SU-DHL-6 (cell line): Measurements from ENCODE around the gene ADAMTS18.

Experiments
- EZH2phosphoT487 ChIP-seq: fragments of 200-600 bp; sonication (generic), shearing (Covaris generic); conservative IDR thresholded peaks from 2 replicates; pipeline ENCODE4 v1.6.1; 2018; ENCODE audit warnings: mild to moderate bottlenecking, antibody characterized with exemption, low read length, moderate library complexity, mixed read lengths
- TF ChIP-seq, protein P1 (sequence below): fragments of 200-600 bp; sonication (generic); IDR thresholded peaks from one replicate; pipeline ENCODE4 v1.5.1; 2017; ENCODE audit warnings: antibody characterized with exemption, mild to moderate bottlenecking, low read length, moderate library complexity; ENCODE audit not compliant: insufficient read depth, poor library complexity, severe bottlenecking

DNA sequence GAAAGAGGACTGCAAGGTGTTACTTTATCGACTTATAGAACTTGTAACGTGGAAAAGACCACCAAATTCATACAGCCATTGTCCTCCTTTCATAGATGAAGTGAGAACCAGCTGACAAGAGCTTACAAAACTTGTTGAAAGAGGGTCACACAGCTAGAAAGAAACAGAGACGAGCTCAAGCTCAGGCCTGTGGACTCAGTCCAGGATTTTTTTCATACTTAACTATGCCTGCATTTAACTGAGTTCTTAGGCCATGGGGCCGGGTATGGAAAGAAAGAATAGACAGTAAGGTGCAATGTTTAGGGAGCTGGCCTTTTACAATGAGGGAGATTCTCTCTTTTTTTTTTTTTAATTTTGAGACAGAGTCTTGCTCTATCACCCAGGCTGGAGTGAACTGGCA lies 106.1 kb downstream of the ADAMTS18 start:
- TF ChIP-seq, protein P1, sequence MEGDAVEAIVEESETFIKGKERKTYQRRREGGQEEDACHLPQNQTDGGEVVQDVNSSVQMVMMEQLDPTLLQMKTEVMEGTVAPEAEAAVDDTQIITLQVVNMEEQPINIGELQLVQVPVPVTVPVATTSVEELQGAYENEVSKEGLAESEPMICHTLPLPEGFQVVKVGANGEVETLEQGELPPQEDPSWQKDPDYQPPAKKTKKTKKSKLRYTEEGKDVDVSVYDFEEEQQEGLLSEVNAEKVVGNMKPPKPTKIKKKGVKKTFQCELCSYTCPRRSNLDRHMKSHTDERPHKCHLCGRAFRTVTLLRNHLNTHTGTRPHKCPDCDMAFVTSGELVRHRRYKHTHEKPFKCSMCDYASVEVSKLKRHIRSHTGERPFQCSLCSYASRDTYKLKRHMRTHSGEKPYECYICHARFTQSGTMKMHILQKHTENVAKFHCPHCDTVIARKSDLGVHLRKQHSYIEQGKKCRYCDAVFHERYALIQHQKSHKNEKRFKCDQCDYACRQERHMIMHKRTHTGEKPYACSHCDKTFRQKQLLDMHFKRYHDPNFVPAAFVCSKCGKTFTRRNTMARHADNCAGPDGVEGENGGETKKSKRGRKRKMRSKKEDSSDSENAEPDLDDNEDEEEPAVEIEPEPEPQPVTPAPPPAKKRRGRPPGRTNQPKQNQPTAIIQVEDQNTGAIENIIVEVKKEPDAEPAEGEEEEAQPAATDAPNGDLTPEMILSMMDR: no peak
- TF ChIP-seq EZH2phosphoT487: no peak
